Natural killer cell treated with Interleukin-12 subunit alpha and Interleukin-12 subunit beta and Interleukin-15 and Interleukin-18, amount 100 ng/mL, for 72 hours (primary cell): ENCODE data around the gene APOBEC3C. TPM values are rescaled to one million over a fixed set of nuclear protein-coding genes. Genes with fewer than 3 reads are reported as not detected.
"Not testable (repeated sequence)": the region's sequence is repeated elsewhere in the genome, so short reads cannot be mapped to it uniquely, and the experiment has no call there.

Experiments
- ATAC-seq, 2 donors: fragments of 150-1000 bp; cut with Tn5 transposase in 1 of 2; sonication (Bioruptor Pico), chemical (Tn5 transposase) in 1 of 2; 2 replicates each; pipeline ENCODE4 v1.10.0; 2021
- DNase-seq: peaks from one replicate; pipeline ENCODE4 v3.0.0; 2022; ENCODE audit warnings: low spot score
- H3K27ac Mint-ChIP-seq, 2 donors: 1 replicate in 1 of 2; 2 replicates in 1 of 2; pipeline ENCODE4 v1.8.0; 2022; ENCODE audit warnings: mixed read lengths in 2 of 2, mild to moderate bottlenecking in 1 of 2, moderate library complexity in 1 of 2
- H3K27me3 Mint-ChIP-seq, 2 donors: 1 replicate in 1 of 2; 2 replicates in 1 of 2; pipeline ENCODE4 v1.8.0; 2022; ENCODE audit warnings: mixed read lengths in 2 of 2
- H3K36me3 Mint-ChIP-seq: one replicate; pipeline ENCODE4 v1.8.0; 2022; ENCODE audit warnings: mixed read lengths
- H3K4me1 Mint-ChIP-seq, 2 donors: 1 replicate in 1 of 2; 2 replicates in 1 of 2; pipeline ENCODE4 v1.8.0; 2022; ENCODE audit warnings: low read depth in 2 of 2, mixed read lengths in 2 of 2, mild to moderate bottlenecking in 1 of 2
- H3K4me3 Mint-ChIP-seq: one replicate; pipeline ENCODE4 v1.8.0; 2022; ENCODE audit warnings: mixed read lengths
- H3K9me3 Mint-ChIP-seq: 2 replicates; pipeline ENCODE4 v1.8.0; 2022; ENCODE audit warnings: mixed read lengths
- total RNA-seq, 2 donors: library from RNA; stranded (reverse); gene quantifications; one replicate each; pipeline ENCODE4 v1.2.3, GENCODE V29; 2022

Gene APOBEC3C
- total RNA-seq, 2 donors from 2014 or later: 78.5 to 103 TPM

DNA sequence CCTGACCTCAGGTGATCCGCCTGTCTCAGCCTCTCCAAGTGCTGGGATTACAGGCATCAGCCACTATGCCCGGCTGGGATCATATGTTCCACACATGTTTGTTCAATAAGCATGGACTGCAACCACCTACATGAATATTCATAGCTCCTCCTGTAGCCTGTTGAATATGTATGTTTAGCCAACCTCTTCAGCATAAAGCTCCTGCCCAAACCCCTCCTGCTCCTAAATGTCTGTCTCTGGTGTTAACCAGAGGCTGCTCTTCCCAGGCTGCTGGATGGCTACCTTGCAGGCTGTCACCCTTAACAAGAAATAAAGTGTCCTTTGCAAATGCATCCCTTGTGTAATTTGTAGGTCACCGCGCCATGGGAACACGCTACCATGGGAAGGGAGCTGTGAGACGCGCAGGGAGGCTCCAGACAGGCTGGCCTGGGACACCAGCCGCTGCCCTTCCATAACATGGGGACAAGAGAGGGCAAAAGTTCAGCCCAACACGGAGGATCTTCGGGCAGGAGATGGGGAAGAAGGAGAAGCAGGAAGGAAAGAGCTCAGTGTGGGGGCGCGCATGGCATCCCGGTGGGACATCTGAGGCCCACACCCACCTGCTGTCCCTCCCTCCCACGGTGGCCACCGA lies 6.1 kb downstream of the APOBEC3C start:
- H3K9me3 Mint-ChIP-seq, DNase-seq, ATAC-seq, H3K36me3 Mint-ChIP-seq, H3K27me3 Mint-ChIP-seq: not testable (repeated sequence)
- H3K4me1 Mint-ChIP-seq: peaks cover 31 to 41% of the 10 kb centered on the region in 2 donors
- H3K4me3 Mint-ChIP-seq: peak overlapping the region; percentile 98
- peak overlapping the region; percentile 94 to 98 for H3K27ac Mint-ChIP-seq

GRCh38 chr22:39021552-39022250 lies 7.6 kb downstream of the APOBEC3C start:
- ATAC-seq (no peak), DNase-seq (no peak)
- H3K27me3 Mint-ChIP-seq: no peaks in the 10 kb centered on the region
- peaks cover 4% of the 10 kb centered on the region for H3K36me3 Mint-ChIP-seq
- H3K27ac Mint-ChIP-seq: peak overlapping the region; percentile 94 to 98
- peak overlapping the region; percentile 98 for H3K4me3 Mint-ChIP-seq
- H3K4me1 Mint-ChIP-seq: peaks cover 27 to 42% of the 10 kb centered on the region in 2 donors
- H3K9me3 Mint-ChIP-seq: no peaks in the 10 kb centered on the region

DNA sequence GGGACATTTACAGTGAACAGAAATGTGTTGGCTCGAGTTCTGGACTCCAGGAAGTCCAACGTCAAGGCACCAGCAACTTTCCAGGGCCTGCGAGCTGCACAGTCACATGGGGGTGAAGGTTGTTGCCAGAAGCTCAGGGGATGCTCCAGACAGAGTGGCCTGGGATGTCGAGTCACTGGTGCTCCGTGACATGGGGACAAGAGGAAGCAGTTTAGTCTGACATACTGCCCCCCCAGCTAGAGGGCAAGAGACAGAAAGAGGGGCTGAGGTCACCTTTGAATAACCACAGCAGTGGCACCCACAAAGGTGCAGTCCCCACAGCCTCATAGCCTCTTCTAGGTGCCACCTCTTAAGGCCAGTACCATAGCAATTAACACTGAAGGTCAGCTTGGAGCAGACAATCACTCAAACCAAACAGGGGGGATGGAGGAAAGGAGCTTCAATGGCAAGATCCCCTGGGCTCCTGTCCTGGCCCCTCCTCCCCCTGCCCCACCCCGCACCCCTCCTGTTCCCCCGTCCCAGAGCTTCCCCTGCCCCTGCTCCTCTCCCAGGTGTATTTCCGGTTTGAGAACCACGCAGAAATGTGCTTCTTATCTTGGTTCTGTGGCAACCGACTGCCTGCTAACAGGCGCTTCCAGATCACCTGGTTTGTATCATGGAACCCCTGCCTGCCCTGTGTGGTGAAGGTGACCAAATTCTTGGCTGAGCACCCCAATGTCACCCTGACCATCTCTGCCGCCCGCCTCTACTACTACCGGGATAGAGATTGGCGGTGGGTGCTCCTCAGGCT lies 10.7 kb downstream of the APOBEC3C start:
- Mint-ChIP-seq H3K27me3 (no peaks in the 10 kb centered on the region), H3K4me3 (no peak overlapping the region), H3K36me3 (peaks cover 4% of the 10 kb centered on the region), H3K27ac (peak overlapping the region; percentile 43 to 83), H3K4me1 (peaks cover 25 to 40% of the 10 kb centered on the region in 2 donors), H3K9me3 (no peaks in the 10 kb centered on the region)
- DNase-seq (no peak), ATAC-seq (no peak)

DNA sequence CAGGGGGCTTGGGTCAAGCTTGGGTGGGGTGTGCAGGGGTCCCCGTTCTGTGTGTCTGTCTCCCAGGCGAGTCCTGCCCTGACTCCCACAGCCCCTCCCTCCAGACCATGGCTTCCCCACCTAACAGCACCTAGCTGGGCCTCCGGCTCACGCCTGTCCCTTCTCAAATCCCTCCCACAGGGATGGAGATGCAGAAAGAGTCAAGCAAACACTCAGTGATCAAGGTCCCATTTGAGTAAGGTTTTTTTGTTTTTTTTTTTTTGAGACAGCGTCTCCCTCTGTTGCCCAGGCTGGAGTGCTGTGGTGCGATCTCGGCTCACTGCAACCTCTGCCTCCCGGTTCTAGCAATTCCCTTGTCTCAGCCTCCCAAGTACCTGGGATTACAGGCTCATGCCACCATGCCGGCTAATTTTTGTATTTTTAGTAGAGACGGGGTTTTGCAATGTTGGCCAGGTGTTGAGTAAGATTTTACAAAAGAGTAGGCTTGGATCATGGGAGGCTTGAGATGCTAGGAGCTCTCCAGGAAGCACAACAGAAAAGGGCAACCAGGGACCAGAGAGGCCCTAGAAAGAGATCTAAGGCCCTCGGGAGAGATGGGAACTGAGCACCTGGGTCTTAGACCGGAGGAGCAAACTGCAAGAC lies 12.6 kb downstream of the APOBEC3C start:
- no peaks in the 10 kb centered on the region for H3K27me3 Mint-ChIP-seq
- H3K27ac Mint-ChIP-seq: peak overlapping the region; percentile 31 to 83
- H3K9me3 Mint-ChIP-seq: no peaks in the 10 kb centered on the region
- ATAC-seq (no peak), DNase-seq (no peak)
- H3K4me1 Mint-ChIP-seq: peaks cover 15 to 31% of the 10 kb centered on the region in 2 donors
- peaks cover 3% of the 10 kb centered on the region for H3K36me3 Mint-ChIP-seq
- H3K4me3 Mint-ChIP-seq: peak overlapping the region; percentile 18

DNA sequence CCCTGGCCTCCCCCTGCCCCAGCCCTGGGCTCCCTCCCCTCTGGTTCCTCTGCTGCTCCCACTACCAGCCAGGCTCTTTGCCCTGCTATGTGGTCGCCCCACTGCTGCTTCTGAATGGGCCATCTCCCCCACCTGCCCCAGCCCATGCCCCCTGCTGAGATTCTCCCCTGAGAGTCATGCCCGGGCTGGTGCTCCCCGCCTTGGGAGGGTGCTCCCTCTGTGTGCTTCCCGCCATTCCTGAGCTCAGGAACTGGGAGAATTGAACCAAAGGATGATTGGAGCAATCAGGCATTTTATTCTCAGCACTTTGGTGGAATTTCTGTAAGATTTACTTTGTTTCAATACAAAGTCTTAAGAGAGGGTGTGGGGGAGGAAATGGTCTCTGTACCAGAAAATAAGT lies 13.7 kb downstream of the APOBEC3C start:
- no peak for ATAC-seq
- peaks cover 8 to 28% of the 10 kb centered on the region in 2 donors for H3K4me1 Mint-ChIP-seq
- H3K9me3 Mint-ChIP-seq: no peaks in the 10 kb centered on the region
- no peak overlapping the region for H3K4me3 Mint-ChIP-seq
- H3K27ac Mint-ChIP-seq: peak overlapping the region in 1 of 2 donors; percentile 77
- H3K36me3 Mint-ChIP-seq: no peaks in the 10 kb centered on the region
- H3K27me3 Mint-ChIP-seq: no peaks in the 10 kb centered on the region
- DNase-seq: no peak

GRCh38 chr22:39028281-39028680 lies 14.2 kb downstream of the APOBEC3C start:
- Mint-ChIP-seq H3K27ac (peak overlapping the region in 1 of 2 donors; percentile 77), H3K27me3 (no peaks in the 10 kb centered on the region), H3K4me1 (peaks cover 8 to 28% of the 10 kb centered on the region in 2 donors), H3K4me3 (no peak overlapping the region), H3K36me3 (no peaks in the 10 kb centered on the region), H3K9me3 (no peaks in the 10 kb centered on the region)
- ATAC-seq (no peak), DNase-seq (no peak)

DNA sequence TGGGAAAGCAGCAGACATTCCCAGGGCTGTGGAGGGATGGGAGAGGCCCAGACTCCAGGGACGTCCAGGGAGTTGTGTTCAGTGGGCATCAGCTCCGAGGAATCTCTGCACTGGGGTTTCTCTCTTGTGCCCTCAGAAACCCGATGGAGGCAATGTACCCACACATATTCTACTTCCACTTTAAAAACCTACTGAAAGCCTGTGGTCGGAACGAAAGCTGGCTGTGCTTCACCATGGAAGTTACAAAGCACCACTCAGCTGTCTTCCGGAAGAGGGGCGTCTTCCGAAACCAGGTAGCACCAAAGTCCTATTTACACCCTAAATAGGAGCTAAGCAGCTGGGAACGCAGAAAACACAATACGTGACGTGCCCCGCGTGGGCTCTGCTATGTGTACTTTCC lies 15.2 kb downstream of the APOBEC3C start:
- H3K4me1 Mint-ChIP-seq: peaks cover 3 to 24% of the 10 kb centered on the region in 2 donors
- H3K27ac Mint-ChIP-seq: no peak overlapping the region
- H3K36me3 Mint-ChIP-seq: no peaks in the 10 kb centered on the region
- H3K4me3 Mint-ChIP-seq: no peak overlapping the region
- H3K27me3 Mint-ChIP-seq: no peaks in the 10 kb centered on the region
- no peaks in the 10 kb centered on the region for H3K9me3 Mint-ChIP-seq
- no peak for DNase-seq
- ATAC-seq: no peak

GRCh38 chr22:39030705-39031104 lies 16.6 kb downstream of the APOBEC3C start:
- Mint-ChIP-seq H3K4me3 (no peak overlapping the region), H3K27me3 (no peaks in the 10 kb centered on the region), H3K9me3 (no peaks in the 10 kb centered on the region), H3K27ac (peak overlapping the region in 1 of 2 donors; percentile 79), H3K36me3 (no peaks in the 10 kb centered on the region), H3K4me1 (peaks cover 0 to 11% of the 10 kb centered on the region in 2 donors)
- DNase-seq: no peak
- ATAC-seq: no peak

DNA sequence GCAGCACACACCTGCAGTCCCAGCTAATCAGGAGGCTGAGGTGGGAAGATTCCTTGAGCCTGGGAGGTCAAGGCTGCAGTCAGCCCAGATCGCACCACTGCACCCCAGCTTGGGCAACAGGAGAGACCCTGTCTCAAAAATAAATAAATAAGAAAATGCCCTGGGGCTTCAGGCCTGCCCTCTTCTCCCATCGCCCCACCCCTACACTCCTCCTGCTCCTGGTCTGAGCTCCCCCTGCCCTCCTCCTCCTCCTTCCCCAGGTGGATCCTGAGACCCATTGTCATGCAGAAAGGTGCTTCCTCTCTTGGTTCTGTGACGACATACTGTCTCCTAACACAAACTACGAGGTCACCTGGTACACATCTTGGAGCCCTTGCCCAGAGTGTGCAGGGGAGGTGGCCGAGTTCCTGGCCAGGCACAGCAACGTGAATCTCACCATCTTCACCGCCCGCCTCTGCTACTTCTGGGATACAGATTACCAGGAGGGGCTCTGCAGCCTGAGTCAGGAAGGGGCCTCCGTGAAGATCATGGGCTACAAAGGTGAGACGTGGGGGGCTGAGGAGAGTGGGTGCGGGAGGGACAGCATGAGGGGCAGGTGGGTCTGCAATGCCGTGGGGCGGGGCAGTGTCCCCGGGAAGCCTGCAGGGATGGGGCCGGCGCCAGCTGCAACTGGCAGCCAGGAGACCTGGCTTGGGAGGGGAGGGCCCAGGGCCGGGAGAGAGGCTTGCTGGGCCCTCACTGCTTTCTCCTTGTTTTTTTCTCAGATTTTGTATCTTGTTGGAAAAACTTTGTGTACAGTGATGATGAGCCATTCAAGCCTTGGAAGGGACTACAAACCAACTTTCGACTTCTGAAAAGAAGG lies 17.6 kb downstream of the APOBEC3C start:
- ATAC-seq, H3K9me3 Mint-ChIP-seq: not testable (repeated sequence)

DNA sequence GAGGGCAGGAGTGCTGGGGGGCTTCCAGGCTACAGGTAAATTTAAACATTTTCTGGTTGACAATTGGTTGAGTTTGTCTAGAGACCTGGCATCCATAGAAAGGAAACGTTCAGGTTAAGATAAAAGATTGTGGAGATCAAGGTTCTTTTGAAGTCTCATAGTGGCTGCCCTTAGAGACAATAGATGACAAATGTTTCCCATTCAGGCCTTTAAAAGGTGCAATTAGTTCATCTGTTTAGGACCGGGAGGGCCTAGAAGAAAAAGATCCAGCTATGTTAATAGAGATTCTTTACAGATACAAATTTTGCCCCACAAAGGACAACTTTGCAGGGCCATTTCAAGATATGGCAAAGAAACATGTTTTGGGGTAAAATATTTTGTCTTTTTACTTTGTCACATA lies 23.0 kb downstream of the APOBEC3C start:
- Mint-ChIP-seq H3K27ac (peak overlapping the region in 1 of 2 donors; percentile 42), H3K4me1 (peaks cover 4 to 15% of the 10 kb centered on the region in 2 donors)
- H3K4me3 Mint-ChIP-seq, H3K27me3 Mint-ChIP-seq, H3K36me3 Mint-ChIP-seq, DNase-seq, ATAC-seq, H3K9me3 Mint-ChIP-seq: not testable (repeated sequence)

More for the DNA sequence above, 17.6 kb downstream of the APOBEC3C start:
- not testable (repeated sequence) for H3K27me3 Mint-ChIP-seq, H3K4me3 Mint-ChIP-seq, H3K36me3 Mint-ChIP-seq, DNase-seq, H3K27ac Mint-ChIP-seq, H3K4me1 Mint-ChIP-seq

DNA sequence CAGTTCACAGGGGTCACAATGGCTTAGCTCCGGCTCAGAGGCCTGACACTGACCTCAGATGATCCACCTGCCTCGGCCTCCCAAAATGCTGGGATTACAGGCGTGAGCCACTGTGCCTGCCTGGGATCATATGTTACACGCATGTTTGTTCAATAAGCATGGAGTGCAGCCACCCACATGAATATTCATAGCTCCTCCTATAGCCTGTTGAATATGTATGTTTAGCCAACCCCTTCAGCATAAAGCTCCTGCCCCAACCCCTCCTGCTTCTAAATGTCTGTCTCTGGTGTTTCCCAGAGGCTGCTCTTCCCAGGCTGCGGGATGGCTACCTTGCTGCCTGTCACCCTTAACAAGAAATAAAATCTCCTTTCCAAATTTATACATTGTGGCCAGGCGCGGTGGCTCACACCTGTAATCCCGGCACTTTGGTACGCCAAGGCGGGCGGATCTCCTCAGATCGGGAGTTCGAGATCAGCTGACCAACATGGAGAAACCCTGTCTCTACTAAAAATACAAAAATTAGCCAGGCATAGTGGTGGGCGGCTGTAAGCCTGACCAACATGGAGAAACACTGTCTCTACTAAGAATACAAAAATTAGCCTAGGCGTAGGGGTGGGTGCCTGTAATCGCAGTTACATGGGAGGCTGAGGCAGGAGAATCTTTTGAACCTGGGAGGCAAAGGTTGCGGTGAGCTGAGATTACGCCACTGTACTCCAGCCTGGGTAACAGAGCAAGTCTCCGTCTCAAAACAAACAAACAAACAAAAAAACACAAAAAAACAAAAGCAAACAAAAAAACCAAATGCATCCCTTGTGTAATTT lies 25.5 kb downstream of the APOBEC3C start:
- Mint-ChIP-seq H3K27ac (peak overlapping the region; percentile 81 to 93), H3K4me1 (peaks cover 4 to 23% of the 10 kb centered on the region in 2 donors), H3K27me3 (no peaks in the 10 kb centered on the region), H3K9me3 (no peaks in the 10 kb centered on the region), H3K4me3 (peak overlapping the region; percentile 88), H3K36me3 (no peaks in the 10 kb centered on the region)
- ATAC-seq (no peak), DNase-seq (no peak)

DNA sequence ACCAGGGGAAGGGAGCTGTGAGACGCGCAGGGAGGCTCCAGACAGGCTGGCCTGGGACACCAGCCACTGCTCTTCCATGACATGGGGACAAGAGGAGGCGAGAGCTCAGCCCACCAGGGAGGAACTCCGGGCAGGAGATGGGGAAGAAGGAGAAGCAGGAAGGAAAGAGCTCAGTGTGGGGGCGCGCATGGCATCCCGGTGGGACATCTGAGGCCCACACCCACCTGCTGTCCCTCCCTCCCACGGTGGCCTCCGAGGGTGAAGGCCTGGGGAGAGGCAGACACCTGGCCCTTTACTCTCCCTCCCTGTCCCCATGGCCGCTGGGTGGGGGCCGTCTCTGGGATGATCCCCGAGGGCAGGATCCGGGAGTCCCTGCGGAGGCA lies 26.1 kb downstream of the APOBEC3C start:
- not testable (repeated sequence) for H3K9me3 Mint-ChIP-seq, H3K36me3 Mint-ChIP-seq, DNase-seq, H3K27me3 Mint-ChIP-seq, ATAC-seq
- peak overlapping the region; percentile 81 to 93 for H3K27ac Mint-ChIP-seq
- H3K4me1 Mint-ChIP-seq: peaks cover 4 to 26% of the 10 kb centered on the region in 2 donors
- peak overlapping the region; percentile 88 for H3K4me3 Mint-ChIP-seq
